GM19455 (cell line): Measurements from ENCODE around the gene KATNBL1.
"Not testable (repeated sequence)": the region's sequence is repeated elsewhere in the genome, so short reads cannot be mapped to it uniquely, and the experiment has no call there.

Source experiments
- ATAC-seq: cut with Tn5 transposase; IDR thresholded peaks from one replicate; pipeline ENCODE4 v1.9.1; 2021; ENCODE audit not compliant: unreplicated experiment

KATNBL1 gene

GRCh38 chr15:34203936-34204335 lies 6.0 kb downstream of the KATNBL1 start:
- no peak for ATAC-seq

GRCh38 chr15:34203305-34203704 lies 6.6 kb downstream of the KATNBL1 start:
- ATAC-seq, result no peak

GRCh38 chr15:34193272-34193671 lies 16.6 kb downstream of the KATNBL1 start:
- not testable (repeated sequence) for ATAC-seq

GRCh38 chr15:34188711-34189110 lies 21.2 kb downstream of the KATNBL1 start:
- ATAC-seq, result no peak

GRCh38 chr15:34185666-34186065 lies 24.2 kb downstream of the KATNBL1 start:
- no peak for ATAC-seq

GRCh38 chr15:34182942-34183341 lies 27.0 kb downstream of the KATNBL1 start:
- ATAC-seq, result no peak

GRCh38 chr15:34179234-34179633 lies 30.7 kb downstream of the KATNBL1 start:
- no peak for ATAC-seq

GRCh38 chr15:34165987-34166573 lies 43.8 kb downstream of the KATNBL1 start:
- ATAC-seq, result not testable (repeated sequence)

- ATAC-seq, result no peak
These were observed 48.5 kb downstream of the KATNBL1 start for GRCh38 chr15:34161329-34161963.

GRCh38 chr15:34160735-34161134 lies 49.2 kb downstream of the KATNBL1 start:
- ATAC-seq, result no peak

GRCh38 chr15:34158355-34158754 lies 51.5 kb downstream of the KATNBL1 start:
- no peak for ATAC-seq

GRCh38 chr15:34155859-34156258 lies 54.0 kb downstream of the KATNBL1 start:
- ATAC-seq, result no peak

- no peak for ATAC-seq
These were observed 55.1 kb downstream of the KATNBL1 start for GRCh38 chr15:34154725-34155204.

GRCh38 chr15:34147371-34148140 lies 62.3 kb downstream of the KATNBL1 start:
- no peak for ATAC-seq

- no peak for ATAC-seq
These were observed 76.4 kb downstream of the KATNBL1 start for GRCh38 chr15:34133511-34133910.

GRCh38 chr15:34132881-34133280 lies 77.0 kb downstream of the KATNBL1 start:
- no peak for ATAC-seq

- no peak for ATAC-seq
These were observed 81.0 kb downstream of the KATNBL1 start for GRCh38 chr15:34128898-34129297.

- no peak for ATAC-seq
These were observed 83.4 kb downstream of the KATNBL1 start for GRCh38 chr15:34126522-34126921.

GRCh38 chr15:34125945-34126344 lies 84.0 kb downstream of the KATNBL1 start:
- no peak for ATAC-seq

GRCh38 chr15:34124651-34125050 lies 85.2 kb downstream of the KATNBL1 start:
- ATAC-seq, result no peak

- no peak for ATAC-seq
These were observed 87.1 kb downstream of the KATNBL1 start for GRCh38 chr15:34122771-34123183.

GRCh38 chr15:34121786-34122185 lies 88.1 kb downstream of the KATNBL1 start:
- not testable (repeated sequence) for ATAC-seq
